D721Med (cell line): Measurements from ENCODE around the gene DUSP12.

Experiments used
- DNase-seq: peaks from one replicate; pipeline ENCODE4 v3.0.0; 2011; ENCODE audit warnings: low spot score; ENCODE audit not compliant: insufficient read length
- FAIRE-seq: peaks from 2 replicates; lab custom pipeline; 2011; peaks lifted over from hg19 to GRCh38; lab: Jason Lieb, UNC
- TF ChIP-seq, protein P1 (sequence below): IDR thresholded peaks from 2 replicates; pipeline ENCODE4 v1.5.1; 2012; ENCODE audit warnings: mild to moderate bottlenecking, control low read depth; ENCODE audit not compliant: insufficient read depth; ENCODE audit errors: missing control alignments

DUSP12 gene

GRCh38 chr1:161771161-161771560, 21.6 kb downstream of the DUSP12 start:
- FAIRE-seq (no peak), DNase-seq (no peak)
- TF ChIP-seq, protein P1, sequence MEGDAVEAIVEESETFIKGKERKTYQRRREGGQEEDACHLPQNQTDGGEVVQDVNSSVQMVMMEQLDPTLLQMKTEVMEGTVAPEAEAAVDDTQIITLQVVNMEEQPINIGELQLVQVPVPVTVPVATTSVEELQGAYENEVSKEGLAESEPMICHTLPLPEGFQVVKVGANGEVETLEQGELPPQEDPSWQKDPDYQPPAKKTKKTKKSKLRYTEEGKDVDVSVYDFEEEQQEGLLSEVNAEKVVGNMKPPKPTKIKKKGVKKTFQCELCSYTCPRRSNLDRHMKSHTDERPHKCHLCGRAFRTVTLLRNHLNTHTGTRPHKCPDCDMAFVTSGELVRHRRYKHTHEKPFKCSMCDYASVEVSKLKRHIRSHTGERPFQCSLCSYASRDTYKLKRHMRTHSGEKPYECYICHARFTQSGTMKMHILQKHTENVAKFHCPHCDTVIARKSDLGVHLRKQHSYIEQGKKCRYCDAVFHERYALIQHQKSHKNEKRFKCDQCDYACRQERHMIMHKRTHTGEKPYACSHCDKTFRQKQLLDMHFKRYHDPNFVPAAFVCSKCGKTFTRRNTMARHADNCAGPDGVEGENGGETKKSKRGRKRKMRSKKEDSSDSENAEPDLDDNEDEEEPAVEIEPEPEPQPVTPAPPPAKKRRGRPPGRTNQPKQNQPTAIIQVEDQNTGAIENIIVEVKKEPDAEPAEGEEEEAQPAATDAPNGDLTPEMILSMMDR: no peak

DNA sequence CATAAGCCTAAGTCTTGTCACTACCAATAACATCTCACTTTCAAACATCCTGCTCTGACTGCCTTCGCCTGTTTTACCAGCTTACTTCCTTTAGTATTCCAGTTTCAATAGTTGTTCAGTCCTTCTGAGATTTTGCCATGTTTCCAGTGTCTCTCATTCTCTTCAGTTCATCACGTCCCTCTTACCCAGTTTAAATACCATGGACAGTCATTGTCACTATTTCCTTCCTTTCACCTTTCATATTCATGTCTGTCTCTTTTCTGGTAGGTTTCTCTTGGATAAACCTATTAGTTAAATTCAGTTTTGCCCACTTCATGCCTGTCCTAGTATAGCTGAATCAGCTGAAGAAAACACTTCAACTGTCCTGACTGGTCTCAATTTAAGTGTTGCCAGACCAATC, 22.4 kb downstream of the DUSP12 start:
- DNase-seq (no peak), FAIRE-seq (no peak)
- TF ChIP-seq, protein P1: no peak

DNA sequence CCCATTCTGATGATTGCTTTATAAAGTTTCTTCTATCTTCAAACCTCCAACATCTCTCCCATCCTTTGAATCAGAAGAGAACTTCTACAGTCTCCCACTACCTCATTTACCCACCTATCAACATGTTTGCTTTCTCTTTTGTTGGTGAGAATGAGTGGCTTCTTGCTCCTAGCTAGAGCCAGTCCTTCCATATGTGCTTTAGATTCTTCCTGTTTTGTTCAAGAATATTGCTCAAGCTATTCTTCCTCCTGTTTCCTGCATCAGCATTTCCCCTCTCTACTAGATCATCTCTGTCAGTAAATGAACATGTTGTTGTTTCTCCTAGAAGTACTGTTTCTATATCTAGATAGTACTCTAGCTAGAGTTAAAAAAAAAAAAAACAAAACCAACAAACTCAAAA, 22.8 kb downstream of the DUSP12 start:
- TF ChIP-seq, protein P1: no peak
- DNase-seq (no peak), FAIRE-seq (no peak)

DNA sequence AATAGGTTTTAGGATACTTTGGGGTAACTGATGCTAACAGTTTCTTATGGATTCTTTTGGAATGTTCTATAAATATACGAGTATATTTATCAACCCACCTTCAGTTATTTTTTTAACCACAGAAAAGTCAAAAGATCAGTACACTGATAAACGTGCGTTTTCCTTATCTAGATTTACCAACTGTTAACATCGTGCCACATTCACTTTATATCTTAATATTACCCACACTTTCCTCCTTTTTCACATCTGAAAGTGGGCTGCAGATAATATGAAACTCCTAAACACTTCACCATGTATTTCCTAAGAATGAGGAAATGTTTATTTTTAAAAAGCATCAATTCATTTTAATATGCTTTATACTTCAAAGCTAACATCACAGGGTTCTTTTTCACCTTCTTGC, 24.2 kb downstream of the DUSP12 start:
- no peak for FAIRE-seq
- DNase-seq: no peak
- TF ChIP-seq, protein P1: no peak

GRCh38 chr1:161777261-161777660, 27.7 kb downstream of the DUSP12 start:
- FAIRE-seq: peak; percentile 63
- no peak for DNase-seq
- TF ChIP-seq, protein P1: no peak

GRCh38 chr1:161778522-161778921, 28.9 kb downstream of the DUSP12 start:
- DNase-seq (no peak), FAIRE-seq (no peak)
- TF ChIP-seq, protein P1: no peak

GRCh38 chr1:161779393-161779792, 29.8 kb downstream of the DUSP12 start:
- TF ChIP-seq, protein P1: no peak
- DNase-seq: no peak
- peak; percentile 25 for FAIRE-seq
